GM12891 (cell line): ENCODE data around the gene SRRM4.

Source experiments
- DNase-seq: peaks from one replicate; pipeline ENCODE4 v3.0.0; 2011; ENCODE audit warnings: low spot score; ENCODE audit not compliant: insufficient read length
- FAIRE-seq: peaks from 2 replicates; lab custom pipeline; 2011; peaks lifted over from hg19 to GRCh38; lab: Jason Lieb, UNC
- PAX5 ChIP-seq: IDR thresholded peaks from 2 replicates; pipeline ENCODE4 v1.6.1; 2011; ENCODE audit warnings: low read length, moderate library complexity, mild to moderate bottlenecking; ENCODE audit not compliant: insufficient read depth, severe bottlenecking
- POLR2A ChIP-seq: IDR thresholded peaks from 2 replicates; pipeline ENCODE4 v1.6.1; 2011; ENCODE audit warnings: low read depth, low read length, control low read depth
- POLR2AphosphoS5 ChIP-seq: IDR thresholded peaks from 2 replicates; pipeline ENCODE4 v1.6.1; 2011; ENCODE audit warnings: low read depth, low read length, control low read depth
- POU2F2 ChIP-seq: IDR thresholded peaks from 2 replicates; pipeline ENCODE4 v1.6.1; 2011; ENCODE audit warnings: low read depth, mild to moderate bottlenecking, control low read depth, low read length, moderate library complexity
- SPI1 ChIP-seq: IDR thresholded peaks from 2 replicates; pipeline ENCODE4 v1.6.1; 2011; ENCODE audit warnings: low read depth, low read length, control low read depth
- TAF1 ChIP-seq: IDR thresholded peaks from 2 replicates; pipeline ENCODE4 v1.6.1; 2011; ENCODE audit warnings: low read depth, low read length, control low read depth

Gene SRRM4

DNA sequence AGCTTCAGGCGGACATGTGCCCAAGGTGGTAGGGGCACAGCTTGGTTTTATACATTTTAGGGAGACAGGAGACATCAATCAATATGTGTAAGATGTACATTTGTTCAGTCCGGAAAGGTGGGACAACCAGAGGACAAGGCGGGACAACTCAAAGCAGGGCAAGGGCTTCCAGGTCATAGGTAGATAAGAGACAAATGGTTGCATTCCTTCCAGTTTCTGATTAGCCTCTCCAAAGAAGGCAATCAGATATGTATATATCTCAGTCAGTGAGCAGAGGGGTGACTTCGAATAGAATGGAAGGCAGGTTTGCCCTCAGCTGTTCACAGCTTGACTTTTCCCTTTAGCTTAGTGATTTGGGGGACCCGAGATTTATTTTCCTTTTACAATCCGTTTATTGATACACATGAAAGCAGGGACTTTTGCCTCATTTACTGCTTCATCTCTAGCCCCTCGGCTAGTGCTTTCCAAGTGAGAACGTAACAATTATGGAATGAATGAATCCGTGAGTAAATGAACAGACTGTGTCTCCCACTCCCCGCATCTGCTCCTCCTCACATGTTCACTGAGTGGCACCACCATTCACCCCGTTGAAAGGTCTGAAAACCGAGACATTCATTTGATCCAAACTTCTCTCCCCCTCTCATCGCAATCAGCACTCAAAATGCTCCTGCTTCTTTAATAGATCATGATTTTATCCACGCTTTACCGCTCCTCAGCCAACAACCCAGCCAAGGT, 190.5 kb downstream of the SRRM4 start:
- DNase-seq (no peak), FAIRE-seq (no peak)
- TF ChIP-seq POLR2A, result no peak
- TF ChIP-seq TAF1, result no peak
- TF ChIP-seq POU2F2, result no peak
- TF ChIP-seq POLR2AphosphoS5, result no peak
- no peak for TF ChIP-seq SPI1
- no peak for TF ChIP-seq PAX5

DNA sequence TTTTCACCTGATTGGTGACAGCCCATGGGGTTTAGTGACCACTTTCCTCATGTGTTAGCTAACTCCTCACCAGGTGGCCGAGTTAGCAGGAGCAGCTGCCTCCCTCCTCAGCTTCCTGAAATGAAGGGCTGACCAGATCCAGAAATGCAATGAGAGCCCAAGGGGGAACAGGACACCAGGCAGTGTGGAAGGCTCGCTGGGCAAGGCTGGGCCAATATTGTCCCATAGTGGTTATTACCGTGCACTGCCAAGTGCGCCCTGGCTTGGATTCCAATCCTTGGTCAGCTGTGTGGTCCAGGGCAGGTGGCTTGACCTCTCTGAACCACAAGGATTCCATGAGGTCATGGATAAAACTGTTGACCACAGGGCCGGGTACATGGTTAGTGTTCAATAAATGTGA, 193.7 kb downstream of the SRRM4 start:
- DNase-seq (no peak), FAIRE-seq (no peak)
- TF ChIP-seq PAX5, result no peak
- TF ChIP-seq POLR2AphosphoS5, result no peak
- TF ChIP-seq POU2F2, result no peak
- TF ChIP-seq POLR2A, result no peak
- TF ChIP-seq TAF1, result no peak
- TF ChIP-seq SPI1, result no peak

DNA sequence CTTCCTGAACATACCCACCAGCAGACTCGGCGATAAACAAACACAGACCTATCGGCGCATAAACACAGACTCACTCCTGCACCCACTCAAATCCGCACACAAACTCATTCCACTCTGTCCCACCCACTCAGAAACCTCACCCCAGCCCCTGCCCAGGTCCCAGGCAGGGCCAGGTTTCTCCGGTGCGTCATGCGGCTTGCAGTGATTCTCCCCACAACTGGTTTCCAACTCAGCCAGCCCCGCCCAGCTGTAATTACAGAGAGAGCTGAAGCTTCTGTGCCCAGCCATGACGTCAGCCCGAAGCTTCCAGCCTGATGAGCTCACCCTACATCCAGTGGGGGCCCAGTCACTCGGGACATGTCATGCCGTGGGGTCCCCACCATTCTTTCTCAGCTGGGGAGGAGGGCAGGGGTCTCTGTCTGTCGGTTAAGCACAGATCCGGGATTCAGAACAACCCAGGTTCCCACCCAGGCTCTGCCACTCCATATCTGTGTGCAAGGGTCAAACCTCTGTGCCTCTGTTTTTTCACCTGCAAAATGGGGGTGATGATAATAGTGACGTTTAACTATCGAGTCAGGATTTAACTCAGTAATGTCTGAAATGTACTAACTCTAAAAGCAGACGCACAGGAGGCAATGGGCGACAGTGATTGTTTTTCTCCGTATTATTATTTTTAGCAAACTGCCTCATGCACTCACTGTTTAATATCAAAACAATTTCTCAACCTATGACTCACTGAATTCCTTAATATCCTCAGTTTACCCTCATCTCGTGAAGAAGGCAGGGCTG, 195.1 kb downstream of the SRRM4 start:
- FAIRE-seq (no peak), DNase-seq (no peak)
- TF ChIP-seq SPI1 (no peak), POLR2A (no peak), TAF1 (no peak), PAX5 (no peak), POLR2AphosphoS5 (no peak), POU2F2 (no peak)

DNA sequence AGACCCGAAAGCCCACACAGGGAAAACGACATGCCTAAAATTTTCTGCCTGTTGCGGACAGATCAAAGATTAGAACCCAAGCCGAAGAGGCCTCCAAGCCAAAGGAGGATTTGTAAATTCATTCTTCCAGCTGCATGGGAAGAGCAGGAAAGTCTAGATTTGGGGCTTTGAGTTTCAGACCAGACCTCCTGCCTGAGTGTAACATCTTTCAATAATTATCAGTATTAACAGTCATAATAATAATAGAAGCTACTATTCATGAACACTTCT, 195.7 kb downstream of the SRRM4 start:
- TF ChIP-seq POLR2A (no peak), SPI1 (no peak), TAF1 (no peak), POU2F2 (no peak), POLR2AphosphoS5 (no peak), PAX5 (no peak)
- DNase-seq, result no peak
- no peak for FAIRE-seq

DNA sequence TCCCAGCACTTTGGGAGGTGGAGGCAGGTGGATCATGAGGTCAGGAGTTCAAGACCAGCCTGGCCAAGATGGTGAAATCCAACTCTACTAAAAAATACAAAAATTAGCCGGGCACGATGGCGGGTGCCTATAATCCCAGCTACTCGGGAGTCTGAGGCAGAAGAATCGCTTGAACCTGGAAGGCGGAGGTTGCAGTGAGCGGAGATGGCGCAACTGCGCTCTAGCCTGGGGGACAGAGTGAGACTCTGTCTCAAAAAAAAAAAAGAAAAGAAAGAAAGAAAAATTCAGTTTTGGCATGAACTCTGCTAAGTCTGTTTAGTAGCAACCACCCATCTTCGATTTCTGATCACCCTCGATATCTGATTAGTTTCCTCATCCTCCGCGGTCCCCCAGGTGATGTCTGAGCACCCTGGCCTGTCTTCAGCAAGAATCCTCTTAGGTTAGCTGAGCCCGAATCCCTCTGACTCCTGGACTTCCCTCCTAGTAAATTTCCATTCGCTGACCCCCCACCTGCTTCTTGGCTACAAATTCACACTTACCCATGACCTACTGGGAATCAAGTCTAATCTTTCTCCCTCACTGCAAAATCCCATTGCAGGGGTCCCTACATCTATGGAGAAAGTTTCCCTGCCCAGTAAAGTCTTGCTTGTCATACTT, 196.5 kb downstream of the SRRM4 start:
- TF ChIP-seq SPI1, result no peak
- no peak for TF ChIP-seq PAX5
- TF ChIP-seq POLR2A, result no peak
- no peak for TF ChIP-seq POLR2AphosphoS5
- no peak for TF ChIP-seq TAF1
- TF ChIP-seq POU2F2, result no peak
- no peak for FAIRE-seq

DNA sequence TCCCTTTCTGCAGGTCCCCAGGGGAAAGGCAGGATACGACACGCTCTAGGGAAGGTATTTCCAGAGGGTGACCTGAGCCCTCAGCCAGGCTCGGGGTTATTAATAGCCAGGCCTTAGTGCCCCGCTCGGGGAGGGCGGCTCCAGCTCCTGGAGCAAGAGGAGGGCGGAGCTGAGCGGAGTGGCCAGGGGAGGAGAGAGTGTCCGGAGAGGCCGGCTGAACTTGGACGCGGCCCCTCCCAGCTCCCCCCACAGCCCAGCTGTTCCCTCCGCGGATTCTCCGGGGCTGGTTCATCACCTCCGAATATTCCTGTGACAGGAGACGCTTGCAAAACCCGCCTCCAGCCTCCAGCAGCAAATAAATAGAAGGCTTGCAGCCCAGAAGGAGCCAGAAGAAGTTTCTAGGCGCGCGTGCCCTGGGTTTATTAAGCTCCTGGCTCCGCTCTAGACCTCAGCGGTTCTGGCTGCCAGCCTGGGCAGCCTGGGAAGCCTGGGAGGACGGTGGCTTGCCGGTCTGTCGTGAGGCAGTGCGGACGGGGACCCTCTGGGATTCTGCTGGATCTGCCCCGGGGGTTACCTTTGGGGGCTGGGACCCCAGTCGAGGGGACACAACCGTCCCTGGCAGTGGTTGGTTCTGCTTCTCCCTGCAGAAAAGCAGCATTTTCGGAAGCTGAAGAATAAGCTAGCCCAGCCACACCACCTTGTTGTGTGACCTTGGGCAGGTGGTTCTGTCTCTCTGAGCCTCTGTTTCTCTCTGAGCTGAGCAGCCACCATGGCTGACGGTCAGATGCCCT, 197.4 kb downstream of the SRRM4 start, which contains the start of gene HSPB8:
HSPB8 (plus strand) TSS at position 388 of the 791 bp plus-strand sequence; CDS start at position 770, 382 bp downstream.
- TF ChIP-seq POLR2AphosphoS5, result no peak
- no peak for TF ChIP-seq POU2F2
- TF ChIP-seq TAF1, result no peak
- no peak for TF ChIP-seq PAX5
- no peak for TF ChIP-seq SPI1
- no peak for TF ChIP-seq POLR2A
- no peak for FAIRE-seq

More for the DNA sequence above, 196.5 kb downstream of the SRRM4 start:
- DNase-seq, result no peak

DNA sequence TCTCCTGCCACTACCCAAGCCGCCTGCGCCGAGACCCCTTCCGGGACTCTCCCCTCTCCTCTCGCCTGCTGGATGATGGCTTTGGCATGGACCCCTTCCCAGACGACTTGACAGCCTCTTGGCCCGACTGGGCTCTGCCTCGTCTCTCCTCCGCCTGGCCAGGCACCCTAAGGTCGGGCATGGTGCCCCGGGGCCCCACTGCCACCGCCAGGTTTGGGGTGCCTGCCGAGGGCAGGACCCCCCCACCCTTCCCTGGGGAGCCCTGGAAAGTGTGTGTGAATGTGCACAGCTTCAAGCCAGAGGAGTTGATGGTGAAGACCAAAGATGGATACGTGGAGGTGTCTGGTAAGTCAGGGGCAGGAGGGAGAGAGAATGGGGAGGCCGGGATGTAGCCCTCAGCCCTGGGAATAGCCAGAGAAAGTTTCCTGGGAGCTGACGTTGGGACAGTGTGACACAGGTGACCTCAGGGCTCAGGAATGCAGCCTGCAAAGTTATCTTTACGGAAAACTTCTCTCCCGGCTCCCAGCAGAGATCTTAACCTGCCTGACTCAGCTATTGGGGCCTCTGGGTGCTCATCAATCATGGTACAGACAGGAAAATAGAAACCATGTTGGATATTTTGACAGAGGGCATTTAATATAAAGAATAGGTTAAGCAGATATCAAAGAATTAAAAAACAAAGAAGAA, 198.1 kb downstream of the SRRM4 start:
- no peak for FAIRE-seq
- no peak for TF ChIP-seq SPI1
- no peak for TF ChIP-seq POLR2A
- TF ChIP-seq POU2F2, result no peak
- TF ChIP-seq PAX5, result no peak
- TF ChIP-seq TAF1, result no peak
- TF ChIP-seq POLR2AphosphoS5, result no peak

More for the DNA sequence above, 197.4 kb downstream of the SRRM4 start, which contains the start of gene HSPB8:
- no peak for DNase-seq

DNA sequence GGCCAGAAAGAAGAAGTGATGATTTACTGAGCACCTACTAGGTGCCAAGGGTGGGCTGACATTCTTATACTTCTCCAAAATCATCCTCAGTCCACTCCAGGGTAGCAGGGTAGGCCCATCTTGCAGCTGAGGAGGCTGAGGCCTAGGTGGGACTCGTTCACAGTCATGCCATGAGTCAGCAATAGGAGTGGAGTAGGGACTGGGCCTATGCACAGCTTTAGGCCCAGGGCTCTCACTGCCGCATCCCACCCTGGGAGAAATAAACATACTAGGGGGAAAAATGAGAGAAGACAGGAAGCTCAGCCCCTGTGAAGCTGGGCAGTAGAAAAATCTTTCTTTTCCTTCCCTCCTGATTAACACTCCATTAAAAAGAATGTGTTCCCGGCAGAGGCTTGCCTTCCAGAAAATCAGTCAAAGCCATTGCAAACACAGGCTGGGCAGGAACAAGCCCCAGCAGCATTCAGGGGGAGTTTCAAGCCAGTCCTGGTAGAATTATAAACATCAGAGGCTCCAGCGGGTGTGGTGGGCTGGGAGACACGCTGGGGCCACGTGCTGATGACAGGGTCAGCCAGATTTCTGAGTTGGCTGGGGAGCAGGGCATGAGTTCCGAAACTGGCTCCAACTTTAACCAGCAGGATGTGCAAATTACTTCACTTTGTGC, 199.2 kb downstream of the SRRM4 start:
- no peak for FAIRE-seq
- no peak for DNase-seq
- TF ChIP-seq PAX5 (no peak), TAF1 (no peak), POU2F2 (no peak), POLR2A (no peak), SPI1 (no peak), POLR2AphosphoS5 (no peak)

More for the DNA sequence above, 198.1 kb downstream of the SRRM4 start:
- DNase-seq, result no peak

DNA sequence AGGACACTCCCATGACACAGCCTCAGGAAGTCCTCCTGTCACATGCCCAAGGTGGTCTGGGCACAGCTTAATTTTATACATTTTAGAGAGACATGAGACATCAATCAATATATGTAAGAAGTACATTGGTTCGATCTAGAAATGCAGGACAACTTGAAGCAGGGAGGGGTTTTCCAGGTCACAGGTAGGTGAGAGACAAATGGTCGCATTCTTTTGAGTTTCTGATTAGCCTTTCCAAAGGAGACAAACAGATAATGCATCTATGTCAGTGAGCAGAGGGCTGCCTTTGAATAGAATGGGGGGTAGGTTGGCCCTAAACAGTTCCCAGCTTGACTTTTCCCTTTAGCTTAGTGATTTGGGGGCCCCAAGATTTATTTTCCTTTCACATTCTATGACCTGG, 199.9 kb downstream of the SRRM4 start:
- TF ChIP-seq SPI1 (no peak), POLR2AphosphoS5 (no peak), POLR2A (no peak), POU2F2 (no peak), TAF1 (no peak), PAX5 (no peak)
- no peak for DNase-seq
- no peak for FAIRE-seq
